Measurements from ENCODE around the gene CYBA. TPM values are rescaled to one million over a fixed set of nuclear protein-coding genes. Genes with fewer than 3 reads are reported as not detected.

Gene CYBA
- total RNA-seq, 1 experiment from 2014 or later, result 867 TPM

DNA sequence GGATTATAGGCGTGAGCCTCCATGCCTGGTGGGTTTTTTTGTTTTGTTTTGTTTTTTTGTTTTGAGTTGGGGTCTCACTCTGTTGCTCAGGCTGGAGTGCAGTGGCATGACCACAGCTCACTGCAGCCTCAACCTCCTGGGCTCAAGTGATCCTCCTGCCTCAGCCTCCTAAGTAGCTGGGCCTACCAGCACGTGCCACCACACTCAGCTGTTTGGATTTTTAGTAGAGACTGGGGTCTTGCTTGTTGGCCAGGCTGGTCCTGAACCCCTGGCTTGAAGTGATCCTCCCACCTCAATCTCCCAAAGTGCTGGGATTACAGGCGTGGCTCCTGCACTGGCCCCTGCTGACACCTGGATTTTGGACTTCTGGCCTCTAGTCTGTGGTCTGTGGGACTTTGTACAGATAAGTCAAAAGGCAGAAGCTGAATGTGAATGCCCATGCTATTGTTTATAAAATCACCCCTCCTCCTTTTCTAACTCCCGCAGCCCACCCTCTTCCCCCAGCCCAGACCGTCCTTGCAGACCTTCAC lies 29.8 kb upstream of the CYBA start:
- intact Hi-C loops (cut with micrococcal nuclease; ENCODE audit: unreplicated experiment), result no loop called here
- peak overlapping the region; percentile 60 for H3K4me3 Mint-ChIP-seq (ENCODE audit: low read depth, unreplicated experiment)
- BruUV-seq (replicated peaks), result no TSS peak
- H3K27ac Mint-ChIP-seq (ENCODE audit: unreplicated experiment), result peak overlapping the region; percentile 56
- H3K27me3 Mint-ChIP-seq (ENCODE audit: unreplicated experiment), result peaks cover 45% of the 10 kb centered on the region
- H3K36me3 Mint-ChIP-seq (ENCODE audit: insufficient read depth, unreplicated experiment), result peaks cover 14% of the 10 kb centered on the region
- no peaks in the 10 kb centered on the region for H3K9me3 Mint-ChIP-seq (ENCODE audit: low read depth, unreplicated experiment)
- DNase-seq, result no peak
- H3K4me1 Mint-ChIP-seq (ENCODE audit: low read depth, unreplicated experiment), result peaks cover 7% of the 10 kb centered on the region
- CTCF ChIA-PET, result interaction anchor here (1.3 kb wide), 1 partner anchor 41 kb away, joined by 4 read pairs; no protein-coding TSS in a partner anchor
- no peak for TF ChIP-seq CTCF (IDR thresholded peaks at IDR 0.05; ENCODE audit: unreplicated experiment)

DNA sequence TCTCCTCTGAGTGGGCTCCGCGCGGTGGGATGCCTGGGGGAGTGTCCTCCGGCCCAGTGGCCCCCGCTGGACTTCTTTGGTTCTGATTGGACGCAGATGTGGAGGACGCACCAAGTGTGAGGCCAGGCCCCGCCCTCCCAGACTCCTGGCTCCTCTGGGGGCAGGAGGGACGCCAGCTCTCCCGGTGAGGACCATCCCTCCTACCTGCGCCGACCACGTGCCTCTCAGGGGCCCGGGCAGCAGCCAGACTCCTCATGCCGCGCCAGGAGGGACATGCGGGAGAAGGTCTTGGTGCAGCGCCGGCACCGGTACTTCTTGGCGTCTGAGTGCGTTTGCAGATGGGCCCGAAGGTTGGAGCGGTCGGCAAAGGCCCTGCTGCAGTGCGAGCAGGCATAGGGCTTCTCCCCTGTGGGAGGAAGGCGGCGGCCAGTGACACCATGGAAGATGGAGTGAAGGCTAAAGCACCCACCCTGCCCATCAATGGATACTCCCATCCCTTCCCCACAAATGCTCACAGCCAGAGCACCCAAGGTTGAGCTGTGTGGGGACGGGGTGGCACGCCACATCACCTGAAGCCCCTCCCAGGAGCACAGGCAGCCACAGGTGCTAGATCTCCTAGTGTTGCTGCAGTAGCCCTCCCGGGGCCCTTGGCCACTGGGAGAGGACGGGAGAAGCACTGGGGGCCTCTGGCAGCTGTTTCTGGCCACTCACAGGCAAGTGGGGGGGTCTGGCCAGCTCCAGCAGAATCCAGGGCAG lies 27.5 kb upstream of the CYBA start:
- no peak for TF ChIP-seq CTCF (IDR thresholded peaks at IDR 0.05; ENCODE audit: unreplicated experiment)
- H3K9me3 Mint-ChIP-seq (ENCODE audit: low read depth, unreplicated experiment), result no peaks in the 10 kb centered on the region
- no TSS peak for BruUV-seq (replicated peaks)
- intact Hi-C loops (cut with micrococcal nuclease; ENCODE audit: unreplicated experiment), result no loop called here
- no peak overlapping the region for H3K27ac Mint-ChIP-seq (ENCODE audit: unreplicated experiment)
- H3K4me1 Mint-ChIP-seq (ENCODE audit: low read depth, unreplicated experiment), result peaks cover 7% of the 10 kb centered on the region
- H3K36me3 Mint-ChIP-seq (ENCODE audit: insufficient read depth, unreplicated experiment), result peaks cover 29% of the 10 kb centered on the region
- H3K4me3 Mint-ChIP-seq (ENCODE audit: low read depth, unreplicated experiment), result no peak overlapping the region
- H3K27me3 Mint-ChIP-seq (ENCODE audit: unreplicated experiment), result peaks cover 28% of the 10 kb centered on the region
- no peak for DNase-seq
- CTCF ChIA-PET, result no interaction called here

DNA sequence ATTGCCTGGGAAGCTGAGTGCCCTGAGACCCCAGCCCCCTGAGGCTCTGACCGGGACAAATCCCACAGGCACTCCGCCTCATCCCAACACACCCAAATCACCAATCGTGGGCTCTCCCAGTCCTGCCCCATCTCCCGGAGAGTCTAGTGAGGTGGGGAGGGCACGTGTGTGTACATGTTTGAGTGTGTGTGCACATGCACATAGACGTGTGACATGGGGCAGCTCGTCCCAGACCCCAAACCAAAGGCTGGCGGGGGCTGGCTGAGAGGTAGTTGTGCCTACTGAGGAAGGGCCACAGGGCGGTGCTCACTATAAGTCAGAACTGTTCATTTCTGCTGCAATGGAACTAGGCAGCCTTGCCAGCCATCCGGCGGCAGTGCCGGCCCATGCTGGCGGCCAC lies 26.9 kb upstream of the CYBA start:
- intact Hi-C loops (cut with micrococcal nuclease; ENCODE audit: unreplicated experiment), result no loop called here
- no peak for TF ChIP-seq CTCF (IDR thresholded peaks at IDR 0.05; ENCODE audit: unreplicated experiment)

DNA sequence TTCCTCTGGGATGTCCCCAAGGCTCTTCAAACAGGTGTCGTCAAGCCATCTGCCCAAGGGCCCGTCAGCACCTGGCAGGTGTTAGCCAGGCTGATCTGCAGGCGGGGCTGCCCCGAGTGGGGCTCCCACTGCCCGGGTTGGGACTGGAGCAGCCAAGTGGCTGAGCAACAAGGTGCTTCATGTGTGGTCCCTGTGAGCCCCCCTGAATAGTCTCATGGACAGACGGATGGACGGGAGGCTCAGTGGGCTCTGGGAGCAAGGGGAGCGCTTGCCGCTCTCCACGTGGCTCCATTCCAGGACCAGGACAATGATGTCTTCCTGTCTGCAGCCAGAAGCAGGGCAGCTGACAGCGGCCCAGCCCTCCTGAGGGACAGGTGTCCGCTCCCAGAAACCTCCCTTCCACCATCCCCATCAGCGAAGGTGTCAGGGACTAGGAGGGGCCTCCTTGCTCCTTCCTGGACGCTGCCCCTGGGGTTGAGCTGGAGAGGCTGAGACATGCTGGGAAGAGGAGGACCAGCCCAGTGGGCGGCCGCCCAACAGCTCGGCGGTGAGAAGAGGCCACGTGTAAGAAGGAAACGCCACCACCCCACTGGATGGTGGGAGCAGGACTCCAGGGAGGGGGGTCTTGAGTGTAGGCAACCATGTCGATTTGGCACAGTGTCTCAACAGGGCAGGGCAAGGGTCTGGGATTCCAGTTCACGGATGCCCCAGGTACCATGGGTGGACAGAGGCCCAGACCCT lies 25.8 kb upstream of the CYBA start:
- no TSS peak for BruUV-seq (replicated peaks)
- peaks cover 35% of the 10 kb centered on the region for H3K36me3 Mint-ChIP-seq (ENCODE audit: insufficient read depth, unreplicated experiment)
- no peak overlapping the region for H3K27ac Mint-ChIP-seq (ENCODE audit: unreplicated experiment)
- no peak for DNase-seq
- TF ChIP-seq CTCF (IDR thresholded peaks at IDR 0.05; ENCODE audit: unreplicated experiment), result no peak
- peaks cover 11% of the 10 kb centered on the region for H3K27me3 Mint-ChIP-seq (ENCODE audit: unreplicated experiment)
- H3K4me1 Mint-ChIP-seq (ENCODE audit: low read depth, unreplicated experiment), result peaks cover 7% of the 10 kb centered on the region
- CTCF ChIA-PET, result no interaction called here
- no peaks in the 10 kb centered on the region for H3K9me3 Mint-ChIP-seq (ENCODE audit: low read depth, unreplicated experiment)
- intact Hi-C loops (cut with micrococcal nuclease; ENCODE audit: unreplicated experiment), result no loop called here
- H3K4me3 Mint-ChIP-seq (ENCODE audit: low read depth, unreplicated experiment), result no peak overlapping the region

More for the DNA sequence above, 26.9 kb upstream of the CYBA start:
- BruUV-seq (replicated peaks), result no TSS peak
- Mint-ChIP-seq H3K36me3 (ENCODE audit: insufficient read depth, unreplicated experiment) (peaks cover 29% of the 10 kb centered on the region), H3K27ac (ENCODE audit: unreplicated experiment) (no peak overlapping the region), H3K4me3 (ENCODE audit: low read depth, unreplicated experiment) (no peak overlapping the region), H3K9me3 (ENCODE audit: low read depth, unreplicated experiment) (no peaks in the 10 kb centered on the region), H3K27me3 (ENCODE audit: unreplicated experiment) (peaks cover 22% of the 10 kb centered on the region), H3K4me1 (ENCODE audit: low read depth, unreplicated experiment) (peaks cover 7% of the 10 kb centered on the region)
- DNase-seq, result no peak
- CTCF ChIA-PET, result no interaction called here
